ENCODE results near the gene ANGPTL8.

GRCh38 chr19:11204076-11204602, 35.3 kb upstream of the ANGPTL8 start:
- TF ChIP-seq, protein P1, sequence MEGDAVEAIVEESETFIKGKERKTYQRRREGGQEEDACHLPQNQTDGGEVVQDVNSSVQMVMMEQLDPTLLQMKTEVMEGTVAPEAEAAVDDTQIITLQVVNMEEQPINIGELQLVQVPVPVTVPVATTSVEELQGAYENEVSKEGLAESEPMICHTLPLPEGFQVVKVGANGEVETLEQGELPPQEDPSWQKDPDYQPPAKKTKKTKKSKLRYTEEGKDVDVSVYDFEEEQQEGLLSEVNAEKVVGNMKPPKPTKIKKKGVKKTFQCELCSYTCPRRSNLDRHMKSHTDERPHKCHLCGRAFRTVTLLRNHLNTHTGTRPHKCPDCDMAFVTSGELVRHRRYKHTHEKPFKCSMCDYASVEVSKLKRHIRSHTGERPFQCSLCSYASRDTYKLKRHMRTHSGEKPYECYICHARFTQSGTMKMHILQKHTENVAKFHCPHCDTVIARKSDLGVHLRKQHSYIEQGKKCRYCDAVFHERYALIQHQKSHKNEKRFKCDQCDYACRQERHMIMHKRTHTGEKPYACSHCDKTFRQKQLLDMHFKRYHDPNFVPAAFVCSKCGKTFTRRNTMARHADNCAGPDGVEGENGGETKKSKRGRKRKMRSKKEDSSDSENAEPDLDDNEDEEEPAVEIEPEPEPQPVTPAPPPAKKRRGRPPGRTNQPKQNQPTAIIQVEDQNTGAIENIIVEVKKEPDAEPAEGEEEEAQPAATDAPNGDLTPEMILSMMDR (IDR thresholded peaks at IDR 0.05) = peak in 1 of 6 experiments; percentile 15
- no peak for TF ChIP-seq POLR2A (IDR thresholded peaks at IDR 0.05)

Data from adrenal gland (tissue), 5 donors.